Activated CD4-positive, alpha-beta T cell treated with anti-CD3 and anti-CD28 coated beads, Interleukin-2, Interleukin-6, amounts not matched to agents 100 ng/mL and 50 ng/mL, durations not matched to agents 16 hours and 8 hours (primary cell): ENCODE measurements around the gene OSBPL5.

ENCODE experiments used
- DNase-seq: peaks from one replicate; pipeline ENCODE4 v3.0.0-alpha.2; 2020

The OSBPL5 gene

DNA sequence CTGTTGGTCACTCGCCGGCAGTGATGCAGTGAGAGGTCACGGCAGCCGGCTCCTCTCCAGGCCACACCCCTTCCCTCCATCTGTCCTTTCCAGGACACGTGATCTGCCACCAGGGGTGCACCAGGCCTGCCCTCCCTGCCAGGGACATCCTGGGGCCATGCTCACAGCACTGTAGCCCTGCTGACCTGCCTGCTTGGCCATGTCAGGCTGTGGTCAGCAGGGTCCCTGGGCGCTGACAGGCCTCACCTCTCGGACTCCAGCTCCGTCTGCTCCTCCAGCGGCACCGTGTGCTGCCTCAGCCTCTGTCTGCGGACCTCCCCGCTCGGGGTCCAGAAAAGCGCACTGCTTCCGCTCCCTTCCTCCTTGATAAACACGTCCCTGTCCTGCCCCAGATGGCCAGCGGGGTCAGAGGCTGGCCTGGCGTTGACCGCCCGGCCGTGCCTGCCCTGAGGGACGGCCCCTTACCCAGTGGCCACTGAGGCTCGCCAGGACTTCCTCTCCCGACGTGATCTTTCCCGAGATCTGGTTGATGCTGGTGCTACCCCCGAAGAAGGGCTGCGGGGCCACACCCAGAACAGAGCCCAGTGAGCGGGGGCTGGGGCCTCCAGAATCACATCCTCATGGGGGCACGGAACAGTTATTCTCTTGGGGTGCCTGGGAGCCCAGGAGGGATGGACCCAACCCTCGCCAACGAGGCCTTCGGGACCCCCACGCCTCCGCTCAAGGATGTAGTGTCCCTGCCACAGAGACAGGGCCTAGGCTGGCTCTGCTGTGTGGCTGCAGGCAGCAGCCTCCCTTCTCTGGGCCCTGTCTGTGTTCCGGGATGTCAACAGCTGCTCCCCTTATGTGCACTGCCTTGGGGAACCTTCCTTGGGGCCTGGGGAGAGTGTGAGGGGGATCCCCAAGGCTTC is 71.6 kb downstream of the OSBPL5 start:
- DNase-seq, result no peak

DNA sequence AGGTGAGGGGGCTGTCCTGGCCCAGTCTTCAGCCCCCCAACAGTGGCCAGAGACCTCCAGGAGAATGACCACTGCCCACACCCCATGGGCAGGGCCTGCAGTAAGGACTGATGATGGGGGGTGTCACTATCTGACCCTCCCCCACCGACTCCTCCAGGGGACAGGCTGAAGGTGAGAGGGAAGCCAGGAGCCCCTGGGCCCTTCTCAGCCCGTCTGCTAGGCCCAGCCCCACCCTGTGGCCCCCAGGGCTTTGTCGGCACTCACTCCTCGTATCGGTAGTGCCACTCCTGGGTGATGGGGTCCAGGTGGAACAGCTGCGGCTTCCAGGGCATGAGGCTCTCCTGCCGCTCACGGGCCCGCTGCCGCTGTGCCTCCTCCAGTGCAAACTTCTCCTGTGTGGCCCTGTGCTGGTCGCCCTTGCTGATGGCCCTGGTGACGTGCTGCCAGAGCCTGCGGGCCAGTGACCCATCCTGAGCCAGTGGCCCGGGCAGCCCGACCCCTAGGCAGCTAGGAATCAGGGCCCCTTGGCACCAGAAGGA is 72.4 kb downstream of the OSBPL5 start:
- DNase-seq, result no peak

DNA sequence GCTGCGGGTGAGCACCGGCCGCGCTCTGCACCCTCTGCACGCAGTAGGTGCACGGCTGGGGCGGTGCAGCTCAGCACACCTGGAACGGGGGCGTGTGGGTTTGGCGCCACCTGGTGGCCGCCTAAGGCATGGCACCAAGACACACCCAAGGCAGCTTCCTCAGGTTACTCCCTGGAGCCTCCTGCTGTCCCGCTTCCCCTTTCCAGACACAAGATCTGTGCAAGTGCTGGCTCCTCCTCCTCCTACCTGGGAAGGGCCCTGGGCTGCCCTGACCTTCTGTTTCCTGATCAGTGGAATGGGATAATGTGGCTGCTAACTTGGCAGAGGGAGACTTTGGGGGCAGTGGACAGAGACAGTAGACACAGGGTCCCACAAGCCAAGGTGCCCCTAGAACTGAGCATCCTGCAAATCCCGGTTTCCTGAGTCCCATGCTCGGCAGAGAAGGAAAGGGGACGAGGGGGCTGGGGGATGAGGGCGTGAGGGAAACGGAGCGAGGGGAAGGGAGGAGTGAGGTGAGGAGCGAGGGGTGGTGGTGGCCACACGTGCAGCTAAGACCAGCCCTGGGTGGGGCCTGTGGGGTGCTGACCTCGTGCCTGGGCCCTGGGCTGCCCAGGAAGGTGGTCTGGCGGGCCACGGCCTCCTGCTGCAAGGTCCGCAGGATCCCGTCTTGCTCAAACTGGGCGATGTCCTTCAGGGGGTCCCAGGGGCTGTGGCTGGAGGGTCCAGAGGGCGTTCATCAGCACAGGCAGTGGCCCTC is 73.1 kb downstream of the OSBPL5 start:
- DNase-seq, result peak; percentile 82

DNA sequence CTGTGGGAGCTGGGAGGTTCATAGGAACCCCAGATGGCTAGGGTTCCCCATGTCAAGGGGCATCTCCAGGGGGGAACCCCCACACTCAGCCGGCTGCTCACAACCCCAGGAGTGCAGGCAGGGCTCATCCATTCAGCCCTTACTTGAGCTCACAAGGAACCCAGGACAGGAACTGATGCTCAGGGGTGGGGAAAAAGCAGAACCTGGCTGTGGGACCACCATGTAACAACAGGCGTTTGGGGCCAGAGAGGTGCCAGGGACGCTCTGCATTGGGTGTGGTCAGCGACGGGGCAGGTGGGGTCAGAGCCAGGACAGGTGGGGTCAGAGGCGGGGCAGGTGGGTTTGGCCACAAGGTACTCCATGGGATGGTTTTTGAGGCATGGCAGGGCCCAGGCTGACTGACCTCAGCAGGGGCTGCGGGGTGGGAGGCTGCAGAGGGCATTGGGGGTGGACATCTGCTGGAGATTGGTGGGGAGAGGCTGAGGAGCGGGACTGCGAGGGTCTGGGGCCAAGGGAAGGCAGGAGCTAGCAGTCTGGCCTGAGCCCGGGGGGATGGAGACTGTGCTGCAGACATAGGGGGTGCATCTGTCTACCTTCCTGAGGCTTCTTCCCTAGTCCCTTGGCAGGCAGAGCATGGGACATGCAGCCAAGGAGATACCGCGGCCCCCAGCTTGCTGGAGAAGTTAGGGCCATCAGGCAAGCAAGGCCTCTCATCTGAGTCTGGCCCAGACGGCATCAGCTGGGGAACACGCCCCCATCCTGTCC is 73.8 kb downstream of the OSBPL5 start:
- no peak for DNase-seq

DNA sequence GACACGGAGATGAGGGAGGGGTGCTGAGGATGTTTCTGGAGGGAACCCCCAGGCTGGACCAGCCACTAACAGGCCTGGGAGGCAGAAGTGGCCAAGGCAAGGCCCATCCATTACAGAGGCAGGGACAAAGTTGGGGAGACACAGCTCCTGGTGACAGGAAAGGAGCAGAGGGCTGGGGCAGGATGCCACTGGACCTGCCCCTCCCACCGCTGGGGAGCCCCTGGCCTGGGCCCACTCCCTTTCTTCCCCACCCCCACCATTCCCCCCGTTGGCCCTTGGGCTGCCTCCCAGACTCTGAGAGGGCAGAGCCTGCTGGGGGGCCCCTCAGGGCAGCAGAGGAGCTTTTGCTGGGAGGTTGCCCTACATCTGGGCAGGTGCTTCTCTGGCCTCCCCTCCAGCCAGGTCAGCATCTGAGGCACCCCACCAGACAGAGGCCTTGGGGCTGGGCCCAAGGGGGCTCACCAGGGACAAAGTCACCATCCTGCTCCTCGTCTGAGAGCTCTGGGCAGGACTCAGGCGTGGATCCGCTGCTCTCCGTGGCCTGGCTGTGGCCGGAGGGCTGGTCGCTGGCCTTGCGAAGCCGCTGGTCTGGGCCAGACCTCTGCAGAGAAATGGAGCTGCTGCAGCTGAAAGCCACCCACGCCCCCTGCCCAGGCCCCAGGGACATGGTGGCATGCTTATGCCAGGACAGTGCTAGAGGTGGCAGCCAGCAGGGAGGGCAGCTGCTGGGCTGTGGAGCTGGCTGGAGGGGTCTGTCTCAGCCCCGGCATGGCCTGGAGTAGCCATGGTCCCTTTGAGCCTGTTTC is 74.8 kb downstream of the OSBPL5 start:
- no peak for DNase-seq

DNA sequence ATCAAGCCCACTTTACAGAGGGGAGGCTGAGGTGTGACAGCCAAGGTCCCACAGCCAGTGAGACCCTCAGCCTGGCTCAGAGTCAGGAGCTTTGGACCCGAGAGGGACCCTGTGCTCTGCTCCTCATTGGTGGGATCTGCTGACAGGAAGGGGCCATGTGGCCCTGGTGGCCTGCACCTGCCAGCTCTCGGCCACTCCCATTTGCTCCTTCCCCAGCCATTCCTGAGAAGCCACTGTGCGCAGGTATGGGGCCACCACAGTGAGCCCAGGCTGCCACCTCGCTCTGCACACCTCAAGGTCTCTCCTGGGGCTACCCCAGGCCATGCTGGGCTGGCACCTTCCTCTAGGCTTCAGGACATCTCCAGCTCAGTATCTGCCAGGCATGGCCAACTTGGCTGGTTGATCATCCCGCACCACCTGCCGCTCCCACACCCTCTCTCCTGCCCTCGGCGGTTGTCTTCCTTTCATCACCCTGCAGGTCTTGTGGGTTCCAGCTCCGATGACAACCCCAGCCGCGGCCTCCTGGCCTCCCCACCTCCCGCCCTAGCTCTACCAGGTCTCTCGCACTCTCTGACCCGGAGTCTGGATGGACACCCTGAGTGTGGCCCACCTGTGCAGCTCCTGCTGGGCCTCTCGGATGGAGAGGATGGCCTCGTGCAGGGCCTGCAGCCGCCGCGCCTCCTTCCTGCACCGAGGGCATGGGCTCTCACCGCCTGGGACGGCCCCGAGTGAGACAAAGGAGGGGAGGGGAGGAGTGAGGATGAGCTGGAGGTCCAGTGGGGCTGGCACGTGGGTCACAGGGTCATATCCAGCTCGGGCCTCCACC is 75.7 kb downstream of the OSBPL5 start:
- no peak for DNase-seq

DNA sequence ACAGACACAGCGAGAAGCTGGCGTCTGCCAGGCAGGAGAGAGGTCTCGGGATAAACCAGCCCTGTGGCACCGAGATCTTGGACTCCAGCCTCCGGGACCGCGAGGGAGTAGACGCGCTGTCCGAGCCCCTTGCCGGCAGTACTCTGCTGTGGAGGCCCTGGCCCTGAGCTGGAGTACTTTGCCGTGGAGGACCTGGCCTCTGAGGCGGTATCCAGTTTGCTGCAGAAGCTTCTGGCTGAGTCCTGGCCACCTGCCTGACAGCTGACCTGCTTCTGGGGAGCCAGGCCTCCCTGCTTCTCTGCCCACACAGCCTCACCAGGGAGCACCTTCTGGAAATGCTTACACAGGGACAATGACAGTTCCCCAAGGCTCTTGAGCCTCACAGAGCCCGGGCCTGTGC is 76.3 kb downstream of the OSBPL5 start:
- DNase-seq, result no peak

DNA sequence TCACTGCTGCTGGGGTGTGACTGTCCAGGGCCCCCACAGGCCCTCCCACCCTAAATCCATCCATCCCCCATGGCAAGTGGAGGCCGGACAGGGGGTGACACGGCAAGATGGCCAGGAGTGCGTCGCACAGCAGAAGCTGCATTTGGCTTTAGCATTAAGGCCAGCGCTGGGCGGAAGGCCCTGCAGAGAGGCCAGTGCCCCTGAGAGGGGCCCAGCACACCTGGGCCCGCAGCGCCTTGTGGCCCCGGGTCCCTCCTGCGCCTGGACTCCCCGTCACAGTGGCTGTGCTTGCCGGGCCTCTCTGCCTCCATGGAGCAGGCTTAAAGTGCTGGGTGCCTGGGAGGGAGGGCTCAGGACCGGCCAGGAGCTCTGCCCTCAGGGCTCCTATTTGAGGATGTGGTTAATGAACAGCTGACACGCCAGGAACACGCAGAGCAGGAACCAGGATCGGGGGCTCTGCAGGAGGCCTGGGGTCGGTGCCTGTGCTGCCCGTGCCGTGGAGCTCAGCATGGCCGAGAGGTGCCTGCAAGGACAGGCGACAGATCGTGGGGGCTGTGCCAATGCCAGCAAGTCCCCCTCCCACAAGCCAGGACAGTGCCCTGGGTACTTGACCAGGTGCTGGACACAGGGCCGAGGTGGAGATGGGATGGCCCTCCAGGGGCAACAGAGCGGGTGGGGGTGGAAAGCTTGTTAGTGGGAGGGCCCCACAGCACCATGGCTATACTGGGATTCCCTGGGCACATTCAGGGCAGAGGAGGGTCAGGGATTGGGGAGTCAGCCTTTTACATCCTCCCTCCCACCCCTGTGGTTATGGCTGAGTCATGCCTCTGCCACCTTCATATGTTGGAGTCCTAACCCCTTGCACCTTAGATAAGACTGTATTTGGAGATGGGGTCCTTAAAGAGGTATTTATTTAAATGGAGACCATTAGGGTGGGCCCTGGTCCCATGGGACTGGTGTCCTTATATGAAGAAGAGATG is 77.0 kb downstream of the OSBPL5 start:
- DNase-seq, result no peak

DNA sequence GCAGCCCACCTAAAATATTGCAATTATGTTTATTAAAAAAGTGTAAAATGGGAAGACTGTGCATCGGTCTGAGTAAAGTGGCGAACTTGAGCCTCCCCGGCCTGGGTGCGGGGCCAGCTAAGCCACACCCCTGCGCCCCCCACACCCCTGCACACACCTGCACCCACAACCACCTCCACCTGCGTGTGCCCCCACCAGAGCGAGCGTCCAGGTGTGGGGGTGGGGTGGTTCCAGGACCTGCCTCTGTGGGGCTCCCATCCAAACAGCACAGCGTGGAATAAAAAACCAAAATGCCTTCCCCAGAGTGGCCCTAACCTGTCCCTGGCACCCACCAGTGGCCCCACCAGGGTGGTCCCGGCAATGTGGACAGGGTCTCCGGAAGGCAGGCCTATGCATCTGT is 77.7 kb downstream of the OSBPL5 start:
- no peak for DNase-seq

DNA sequence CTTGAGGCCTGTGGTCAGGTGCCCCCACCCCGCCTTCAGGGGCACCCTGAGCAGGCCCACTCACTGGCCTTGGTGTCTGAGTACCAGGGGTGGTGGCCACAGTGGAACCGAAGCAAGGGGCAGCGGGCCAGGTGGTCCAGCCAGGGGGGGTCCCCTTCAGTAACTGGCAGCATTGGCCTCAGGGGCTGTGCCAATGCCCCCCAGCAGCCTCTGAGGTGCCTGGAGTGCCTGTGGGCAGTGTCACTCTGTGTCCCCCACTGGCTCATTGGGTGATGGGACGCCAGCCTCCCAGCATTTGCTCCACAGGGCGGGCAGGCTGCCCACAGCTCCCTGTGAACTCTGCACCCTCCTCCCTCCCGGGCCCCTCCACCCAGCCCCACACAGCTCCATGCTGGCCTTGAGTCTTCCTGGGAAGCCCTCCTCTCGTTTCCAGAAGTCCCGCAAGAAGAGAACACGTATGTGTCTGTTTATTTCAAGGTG is 78.4 kb downstream of the OSBPL5 start:
- DNase-seq, result no peak

DNA sequence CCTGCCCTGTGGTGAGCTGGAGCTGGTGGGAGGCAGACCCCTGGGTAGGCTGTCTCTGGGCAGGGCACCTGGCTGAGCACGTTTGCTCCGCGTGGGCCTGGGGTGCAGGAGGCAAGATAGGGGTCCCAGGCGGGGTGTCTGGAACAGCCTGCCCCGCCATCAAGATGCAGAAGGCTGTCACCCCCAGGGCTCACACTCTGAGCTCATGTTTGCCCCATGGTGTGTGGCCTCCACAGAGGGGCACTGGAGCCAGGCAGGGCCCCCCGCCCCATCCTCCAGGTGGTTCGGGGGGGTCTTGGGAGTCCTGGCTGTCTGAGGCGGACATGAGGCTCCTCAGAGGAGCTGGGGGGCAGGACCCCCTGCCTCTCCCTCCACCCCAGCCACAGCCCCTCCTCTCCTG is 79.0 kb downstream of the OSBPL5 start:
- no peak for DNase-seq

DNA sequence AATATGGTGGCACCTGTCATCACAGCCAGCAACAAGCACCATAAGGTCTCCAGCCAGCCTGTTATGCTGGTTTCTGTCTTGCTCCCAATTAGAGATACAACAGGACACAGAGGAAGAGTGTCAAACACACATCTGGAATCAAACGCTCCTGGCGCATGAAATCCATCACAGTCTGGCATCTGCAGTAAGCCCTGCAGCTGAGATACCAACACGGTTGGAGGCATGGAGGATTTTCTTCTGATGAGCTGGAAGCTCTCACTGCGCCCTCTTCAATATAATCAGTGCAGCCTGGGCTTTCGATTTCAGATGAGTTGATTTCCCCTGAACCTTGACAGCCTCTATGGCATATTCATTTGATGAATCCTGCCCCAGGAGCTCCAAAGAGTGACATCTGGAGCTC is 80.1 kb downstream of the OSBPL5 start:
- no peak for DNase-seq

DNA sequence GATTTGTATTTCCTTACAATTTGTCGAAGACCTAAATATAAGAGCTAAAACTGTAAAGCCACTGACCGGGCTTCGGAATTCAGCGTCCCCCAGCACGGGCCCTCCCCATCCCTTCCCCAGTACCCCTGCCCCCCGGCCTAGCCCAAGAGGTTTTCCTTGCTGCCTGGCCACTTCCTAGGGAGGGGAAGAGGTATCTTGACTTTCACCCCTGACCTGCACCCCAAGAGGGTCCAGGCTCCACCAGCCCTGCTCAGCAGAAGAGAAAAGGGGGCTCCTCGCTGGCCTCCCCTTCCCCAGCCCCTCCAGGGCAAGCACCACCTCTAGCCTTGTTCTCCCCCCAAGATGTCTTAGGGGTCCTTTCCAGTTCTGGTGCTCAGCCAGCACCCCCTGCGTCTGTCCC is 81.8 kb downstream of the OSBPL5 start:
- DNase-seq, result no peak

DNA sequence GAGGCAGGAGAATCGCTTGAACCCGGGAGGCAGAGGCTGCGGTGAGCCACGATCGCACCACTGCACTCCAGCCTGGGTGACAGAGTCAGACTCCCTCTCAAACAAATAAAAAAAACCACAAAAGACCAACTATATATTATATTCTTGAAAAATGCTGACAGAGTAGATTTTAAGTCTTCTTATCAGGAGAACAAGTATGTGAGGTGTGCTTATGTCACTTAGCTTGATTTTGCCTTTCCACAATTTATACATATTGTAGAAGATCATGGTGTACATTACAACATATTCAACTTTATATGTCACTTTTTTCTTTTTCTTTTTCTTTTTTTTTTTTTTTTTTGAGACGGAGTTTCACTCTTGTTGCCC is 83.7 kb downstream of the OSBPL5 start:
- no peak for DNase-seq

DNA sequence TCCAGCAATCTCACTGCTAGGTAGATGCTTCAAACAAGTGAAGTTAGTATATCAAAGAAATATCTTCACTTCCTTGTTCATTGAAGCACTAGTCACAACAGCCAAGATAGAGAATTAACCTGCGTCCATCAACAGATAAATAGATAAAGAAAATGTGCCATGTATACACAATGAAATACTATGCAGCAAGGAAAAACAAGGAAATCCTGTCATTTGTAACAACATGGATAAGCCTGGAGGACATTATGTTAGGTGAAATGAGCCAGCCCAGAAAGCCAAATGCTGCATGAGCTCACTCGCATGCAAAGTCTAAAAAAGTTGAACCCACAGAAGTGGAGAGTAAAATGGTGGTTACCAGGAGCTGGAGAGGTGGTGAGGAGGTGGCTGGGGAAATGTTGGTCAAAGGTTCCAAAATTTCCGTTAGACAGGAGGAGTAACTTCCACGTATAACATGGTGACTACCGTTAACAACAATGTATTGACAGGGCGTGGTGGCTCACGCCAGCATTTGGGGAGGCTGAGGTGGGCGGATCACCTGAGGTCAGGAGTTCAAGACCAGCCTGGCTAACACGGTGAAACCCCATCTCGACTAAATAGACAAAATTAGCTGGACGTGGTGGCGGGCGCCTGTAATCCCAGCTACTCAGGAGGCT is 84.3 kb downstream of the OSBPL5 start:
- no peak for DNase-seq

DNA sequence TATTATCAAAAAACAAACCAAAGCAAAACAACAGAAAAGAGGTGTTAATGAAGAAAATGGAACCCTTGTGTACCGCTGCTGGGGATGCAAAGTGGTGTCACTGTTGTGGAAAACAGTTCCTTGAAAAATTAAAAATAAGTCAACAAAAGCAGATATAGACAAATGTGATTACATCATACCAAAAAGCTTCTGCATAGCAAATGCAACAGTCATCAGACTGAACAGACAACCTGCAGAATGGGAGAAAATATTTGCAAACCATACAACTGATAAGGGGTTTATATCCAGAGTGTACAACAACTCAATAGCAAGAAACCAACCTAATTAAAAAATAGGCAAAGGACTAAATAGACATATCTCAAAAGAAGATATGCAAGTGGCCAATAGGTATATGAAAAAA is 85.0 kb downstream of the OSBPL5 start:
- no peak for DNase-seq

DNA sequence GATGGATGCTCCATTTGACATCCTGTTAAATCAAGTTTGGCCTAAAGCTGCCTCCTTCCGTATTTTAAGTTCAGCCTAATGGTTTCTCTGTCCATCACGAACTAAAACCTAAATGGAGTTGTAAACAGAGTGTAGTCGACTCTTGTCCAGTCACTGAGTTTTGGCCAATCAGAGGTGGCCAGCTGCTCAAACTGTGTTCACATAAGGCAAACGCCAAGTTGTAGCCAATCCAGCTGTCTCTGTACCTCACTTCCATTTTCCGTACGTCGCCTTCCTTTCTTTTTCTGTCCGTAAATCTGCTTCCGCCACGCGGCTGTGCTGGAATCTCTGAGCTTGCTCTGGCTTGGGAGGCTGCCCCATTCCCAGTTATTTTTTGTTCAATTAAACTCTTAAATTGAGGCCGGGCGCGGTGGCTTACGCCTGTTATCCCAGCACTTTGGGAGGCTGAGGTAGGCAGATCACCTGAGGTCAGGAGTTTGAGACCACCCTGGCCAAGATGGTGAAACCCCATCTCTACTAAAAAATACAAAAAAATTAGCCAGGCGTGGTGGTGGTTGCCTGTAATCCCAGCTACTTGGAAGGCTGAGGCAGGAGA is 87.2 kb downstream of the OSBPL5 start:
- DNase-seq, result no peak

DNA sequence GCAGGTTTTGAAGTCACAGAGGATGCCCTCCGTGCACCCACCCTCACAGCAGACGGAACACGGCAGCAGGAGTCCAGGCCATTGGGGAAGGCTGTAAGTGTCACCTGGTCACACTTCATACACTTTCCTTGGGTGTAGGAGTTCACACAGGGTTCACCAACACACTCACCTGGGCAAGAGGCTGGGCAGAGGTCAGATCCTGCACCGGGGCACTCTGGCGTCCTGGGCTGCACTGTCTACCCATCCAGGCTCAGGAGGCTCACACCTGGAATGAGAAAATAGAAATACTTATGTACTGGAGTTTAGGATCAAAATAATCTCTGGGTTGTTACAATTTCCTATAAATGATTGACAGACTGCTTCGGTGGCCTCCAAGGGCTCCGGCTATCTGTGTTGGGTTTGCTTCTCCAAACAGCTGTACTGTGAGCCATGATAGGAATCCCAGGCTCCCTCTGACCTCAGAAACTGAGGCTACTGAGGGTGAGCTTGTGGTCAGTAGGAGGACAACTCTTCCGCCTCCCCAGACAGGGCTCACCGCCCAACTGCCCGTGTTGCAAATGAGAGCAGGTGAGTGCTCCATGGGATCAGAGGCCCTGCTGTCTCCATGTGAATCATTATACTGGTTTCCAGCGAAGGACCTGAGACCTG is 87.8 kb downstream of the OSBPL5 start:
- DNase-seq, result no peak
